Stomach (tissue), 9 donors: ENCODE results near the gene GFPT2. TPM values are rescaled to one million over a fixed set of nuclear protein-coding genes. Genes with fewer than 3 reads are reported as not detected.
"Not testable (repeated sequence)": the region's sequence is repeated elsewhere in the genome, so short reads cannot be mapped to it uniquely, and the experiment has no call there.

Source experiments
- DNase-seq, 2 donors: peaks; one replicate each; pipeline versions ENCODE4 v3.0.0 to v3.0.0-alpha.2; 2013 to 2019
- H3K27ac ChIP-seq, 5 donors: fragments of 200-600 bp in 4 of 5; sonication (generic) in 4 of 5; one replicate each; pipeline ENCODE4 v1.5.1; 2013 to 2019; ENCODE audit warnings: mild to moderate bottlenecking in 1 of 5, moderate library complexity in 1 of 5
- H3K27me3 ChIP-seq, 3 donors: fragments of 200-600 bp; sonication (generic); one replicate each; pipeline ENCODE4 v1.5.1; 2017 to 2019; ENCODE audit warnings: mixed run types in 1 of 3
- H3K36me3 ChIP-seq, 4 donors: fragments of 200-600 bp; sonication (generic); 1 replicate in 3 of 4; 2 replicates in 1 of 4; pipeline ENCODE4 v1.5.1; 2016 to 2019
- H3K4me1 ChIP-seq, 4 donors: fragments of 200-600 bp; sonication (generic); one replicate each; pipeline ENCODE4 v1.5.1; 2016 to 2019
- H3K4me3 ChIP-seq, 4 donors: fragments of 200-600 bp; sonication (generic) in 3 of 4; one replicate each; pipeline ENCODE4 v1.5.1; 2016 to 2019; ENCODE audit warnings: mild to moderate bottlenecking in 1 of 4
- H3K9me3 ChIP-seq, 4 donors: fragments of 200-600 bp; sonication (generic); one replicate each; pipeline ENCODE4 v1.5.1; 2016 to 2019
- CTCF ChIP-seq, 7 experiments: fragments of 450-650 bp in 4 of 7; fragments of 200-600 bp in 3 of 7; sonication (generic) in 3 of 7; IDR thresholded peaks; one replicate each; pipeline ENCODE4 v1.5.1; 2016 to 2019; ENCODE audit warnings: antibody characterized with exemption in 7 of 7, control low read depth in 2 of 7, mild to moderate bottlenecking in 1 of 7
- EP300 ChIP-seq: sonication (generic); formaldehyde crosslinking; IDR thresholded peaks from one replicate; pipeline ENCODE4 v1.6.1; 2017; ENCODE audit warnings: antibody characterized with exemption
- POLR2A ChIP-seq, 4 donors: fragments of 450-650 bp; IDR thresholded peaks; one replicate each; pipeline ENCODE4 v1.6.1; 2016; ENCODE audit warnings: antibody characterized with exemption in 4 of 4, control low read depth in 2 of 4, mild to moderate bottlenecking in 1 of 4, moderate library complexity in 1 of 4
- POLR2AphosphoS5 ChIP-seq, 3 donors: sonication (generic); formaldehyde crosslinking; IDR thresholded peaks; one replicate each; pipeline ENCODE4 v1.6.1; 2016; ENCODE audit warnings: antibody characterized with exemption in 3 of 3
- WGBS, 5 donors: extraction: QIAGEN DNeasy Blood & Tissue Kit in 3 of 5; methylation state at CpG; one replicate each; pipeline versions ENCODE4 v1.1.5 to v1.1.7; 2013 to 2018; 5-methylcytosine and 5-hydroxymethylcytosine counted together
- intact Hi-C: fragments of 100-400 bp; cut with DNase I; formaldehyde crosslinking; loops from one replicate; pipeline ENCODE4 v1.15.1; 2023; ENCODE audit warnings: low total_unique reads
- polyA plus RNA-seq, 3 donors: library from polyadenylated mRNA; stranded (reverse); fragments of 200-250 nt; gene quantifications; one replicate each; pipeline ENCODE4 v1.2.3, GENCODE V29; 2013
- total RNA-seq, 5 donors: library from RNA; depleted of rRNA; stranded (reverse); fragments of >200 nt; gene quantifications; one replicate each; pipeline versions ENCODE4 v1.1.0 to v1.2.3, GENCODE V29; 2014 to 2016
- donor health status: healthy with polysubstance abuse.
- donor health status: Bipolar disorder and iron deficiency.
- donor health status: healthy.

The GFPT2 gene
- total and polyA plus RNA-seq, 8 donors, result 3.5 to 54.5 (median 8.3) TPM

- no peaks in the 10 kb centered on the region for H3K9me3 ChIP-seq
- no peak for TF ChIP-seq CTCF (IDR thresholded peaks at IDR 0.05)
- peaks cover 2 to 59% (median 28%) of the 10 kb centered on the region in 4 donors for H3K36me3 ChIP-seq
- no peaks in the 10 kb centered on the region for H3K4me1 ChIP-seq
- H3K27ac ChIP-seq, result no peak overlapping the region
- WGBS, 5 donors, result 78 to 88% (median 83%) methylated on average over 14 to 17 of the region's 17 CpGs
- H3K27me3 ChIP-seq, result no peaks in the 10 kb centered on the region
- H3K4me3 ChIP-seq, result no peak overlapping the region
- no peak for DNase-seq
- intact Hi-C loops, result no loop called here
These were observed 49.7 kb downstream of the GFPT2 start for GRCh38 chr5:180303226-180304015.

GRCh38 chr5:180302256-180302655 is 50.9 kb downstream of the GFPT2 start:
- Histone ChIP-seq H3K4me3 (no peak overlapping the region), H3K36me3 (peaks cover 2 to 59% (median 28%) of the 10 kb centered on the region in 4 donors), H3K27ac (no peak overlapping the region), H3K4me1 (no peaks in the 10 kb centered on the region), H3K27me3 (no peaks in the 10 kb centered on the region), H3K9me3 (no peaks in the 10 kb centered on the region)
- 89 to 95% (median 92%) methylated on average over 10 of the region's 10 CpGs for WGBS, 5 donors
- DNase-seq, result no peak
- TF ChIP-seq EP300 (no peak), POLR2A (IDR thresholded peaks at IDR 0.05) (no peak), CTCF (IDR thresholded peaks at IDR 0.05) (no peak), POLR2AphosphoS5 (IDR thresholded peaks at IDR 0.05) (no peak)
- intact Hi-C loops, result no loop called here

- H3K9me3 ChIP-seq, result no peaks in the 10 kb centered on the region
- no peak for TF ChIP-seq EP300
- no peak for TF ChIP-seq POLR2AphosphoS5 (IDR thresholded peaks at IDR 0.05)
- TF ChIP-seq POLR2A (IDR thresholded peaks at IDR 0.05), result no peak
- TF ChIP-seq CTCF (IDR thresholded peaks at IDR 0.05), result no peak
- DNase-seq, result no peak
- intact Hi-C loops, result no loop called here
- H3K4me1 ChIP-seq, result no peaks in the 10 kb centered on the region
- H3K27ac ChIP-seq, result no peak overlapping the region
- WGBS, 5 donors, result 51 to 63% (median 59%) methylated on average over 4 of the region's 4 CpGs
- H3K4me3 ChIP-seq, result no peak overlapping the region
- H3K27me3 ChIP-seq, result no peaks in the 10 kb centered on the region
- H3K36me3 ChIP-seq, result peaks cover 2 to 50% (median 20%) of the 10 kb centered on the region in 4 donors
These were observed 51.9 kb downstream of the GFPT2 start for GRCh38 chr5:180301253-180301652.

- Histone ChIP-seq H3K9me3 (no peaks in the 10 kb centered on the region), H3K27ac (no peak overlapping the region), H3K27me3 (no peaks in the 10 kb centered on the region), H3K36me3 (peaks cover 2 to 37% (median 17%) of the 10 kb centered on the region in 4 donors), H3K4me3 (no peak overlapping the region), H3K4me1 (no peaks in the 10 kb centered on the region)
- intact Hi-C loops, result no loop called here
- no peak for DNase-seq
- 65 to 91% (median 83%) methylated on average over 3 of the region's 3 CpGs for WGBS, 5 donors
- no peak for TF ChIP-seq POLR2AphosphoS5 (IDR thresholded peaks at IDR 0.05)
- TF ChIP-seq POLR2A (IDR thresholded peaks at IDR 0.05), result no peak
- no peak for TF ChIP-seq EP300
- TF ChIP-seq CTCF (IDR thresholded peaks at IDR 0.05), result no peak
These were observed 53.6 kb downstream of the GFPT2 start for GRCh38 chr5:180299526-180299925.

- H3K27ac ChIP-seq, H3K4me3 ChIP-seq, intact Hi-C loops, H3K9me3 ChIP-seq, H3K27me3 ChIP-seq, DNase-seq, H3K4me1 ChIP-seq: not testable (repeated sequence)
- peaks cover 0 to 31% (median 12%) of the 10 kb centered on the region in 4 donors for H3K36me3 ChIP-seq
- 84 to 93% (median 89%) methylated on average over 11 to 14 of the region's 14 CpGs for WGBS, 5 donors
These were observed 54.1 kb downstream of the GFPT2 start for GRCh38 chr5:180299014-180299413.
